K562 (cell line): ENCODE results near the gene ITGAE. TPM values are rescaled to one million over a fixed set of nuclear protein-coding genes. Genes with fewer than 3 reads are reported as not detected.

Source experiments
- BCOR ChIP-seq: fragments of 450-650 bp; IDR thresholded peaks from 2 replicates; pipeline ENCODE4 v1.6.1; 2016
- DEAF1 ChIP-seq: fragments of 450-650 bp; formaldehyde crosslinking; IDR thresholded peaks from 2 replicates; pipeline ENCODE4 v1.4.0; 2020; ENCODE audit warnings: mild to moderate bottlenecking, moderate library complexity
- E2F4 ChIP-seq: sonication (generic); formaldehyde crosslinking; IDR thresholded peaks from 2 replicates; pipeline ENCODE4 v1.8.0; 2022; ENCODE audit warnings: mild to moderate bottlenecking, low read depth, missing genetic modification reagents
- EHMT2 ChIP-seq: fragments of 450-650 bp; IDR thresholded peaks from 2 replicates; pipeline ENCODE4 v1.6.1; 2018; ENCODE audit warnings: antibody characterized with exemption
- ELK3 ChIP-seq: fragments of 450-650 bp; formaldehyde crosslinking; IDR thresholded peaks from 2 replicates; pipeline ENCODE4 v1.4.0; 2020; ENCODE audit warnings: mild to moderate bottlenecking
- ETS2 ChIP-seq: IDR thresholded peaks from 2 replicates; pipeline ENCODE4 v1.6.1; 2016; ENCODE audit warnings: borderline replicate concordance, missing genetic modification characterization, mild to moderate bottlenecking, moderate library complexity, missing compliant biosample characterization; ENCODE audit not compliant: poor library complexity, severe bottlenecking
- EWSR1 ChIP-seq: fragments of 450-650 bp; IDR thresholded peaks from 2 replicates; pipeline ENCODE4 v1.6.1; 2018; ENCODE audit warnings: borderline replicate concordance, mild to moderate bottlenecking, low read depth, moderate library complexity; ENCODE audit not compliant: partially characterized antibody
- FOSL1 ChIP-seq: fragments of 200-800 bp; sonication (Bioruptor generic); conservative IDR thresholded peaks from 2 replicates; pipeline ENCODE4 v1.6.1; 2016; ENCODE audit warnings: missing genetic modification characterization, missing compliant biosample characterization
- GTF2E2 ChIP-seq: fragments of 200-800 bp; sonication (Bioruptor generic); IDR thresholded peaks from 2 replicates; pipeline ENCODE4 v1.6.1; 2016; ENCODE audit warnings: missing genetic modification characterization, missing compliant biosample characterization
- HNRNPLL ChIP-seq: fragments of 200-400 bp; formaldehyde crosslinking; IDR thresholded peaks from 2 replicates; pipeline ENCODE4 v1.6.1; 2017; ENCODE audit warnings: low read length, low read depth, mild to moderate bottlenecking; ENCODE audit not compliant: poor library complexity, severe bottlenecking
- HNRNPUL1 ChIP-seq: fragments of 200-400 bp; formaldehyde crosslinking; IDR thresholded peaks from 2 replicates; pipeline ENCODE4 v1.6.1; 2017; ENCODE audit warnings: low read length
- KDM2B ChIP-seq: fragments of 250-450 bp; sonication (Bioruptor Pico); IDR thresholded peaks from 2 replicates; pipeline ENCODE4 v1.8.0; 2021; ENCODE audit warnings: mild to moderate bottlenecking, moderate library complexity
- KDM5B ChIP-seq: fragments of 200-600 bp; sonication (generic); IDR thresholded peaks from 2 replicates; pipeline ENCODE4 v1.6.1; 2012; ENCODE audit warnings: low read depth, mild to moderate bottlenecking, moderate library complexity, low read length, control low read depth, inconsistent platforms; ENCODE audit not compliant: insufficient replicate concordance
- KLF16 ChIP-seq: IDR thresholded peaks from 2 replicates; pipeline ENCODE4 v1.6.1; 2016; ENCODE audit warnings: antibody characterized with exemption
- NONO ChIP-seq, 2 experiments: fragments of 200-400 bp in 1 of 2; fragments of 450-650 bp in 1 of 2; formaldehyde crosslinking in 1 of 2; IDR thresholded peaks; 2 replicates each; pipeline ENCODE4 v1.6.1; 2017; ENCODE audit warnings: low read depth in 2 of 2, mild to moderate bottlenecking in 2 of 2, moderate library complexity in 2 of 2, low read length in 1 of 2
- NR1H2 ChIP-seq: sonication (generic); formaldehyde crosslinking; IDR thresholded peaks from 2 replicates; pipeline ENCODE4 v1.4.0; 2020; ENCODE audit warnings: mild to moderate bottlenecking, missing genetic modification reagents
- NRF1 ChIP-seq, 2 experiments: fragments of 450-650 bp; IDR thresholded peaks in 1 of 2; conservative IDR thresholded peaks in 1 of 2; 2 replicates each; pipeline ENCODE4 v1.6.1; 2014; ENCODE audit warnings: mild to moderate bottlenecking in 2 of 2
- SMAD3 ChIP-seq: fragments of 450-650 bp; formaldehyde crosslinking; conservative IDR thresholded peaks from 2 replicates; pipeline ENCODE4 v1.4.0; 2020; ENCODE audit warnings: mild to moderate bottlenecking
- SMC3 ChIP-seq: conservative IDR thresholded peaks from 2 replicates; pipeline ENCODE4 v1.6.1; 2011; ENCODE audit warnings: low read depth, low read length, improper control_type of control experiment; ENCODE audit not compliant: insufficient read depth
- SRSF3 ChIP-seq: fragments of 200-400 bp; formaldehyde crosslinking; IDR thresholded peaks from 2 replicates; pipeline ENCODE4 v1.6.1; 2016; ENCODE audit warnings: mild to moderate bottlenecking, low read length, moderate library complexity; ENCODE audit not compliant: insufficient read depth
- ZNF143 ChIP-seq: sonication (generic); formaldehyde crosslinking; IDR thresholded peaks from 2 replicates; pipeline ENCODE4 v1.9.0; 2022; ENCODE audit warnings: mild to moderate bottlenecking, missing genetic modification reagents
- ZNF347 ChIP-seq: fragments of 450-650 bp; formaldehyde crosslinking; IDR thresholded peaks from 2 replicates; pipeline ENCODE4 v1.4.0; 2020; ENCODE audit warnings: low read depth, mild to moderate bottlenecking, moderate library complexity
- ZNF384 ChIP-seq: IDR thresholded peaks from 2 replicates; pipeline ENCODE4 v1.6.1; 2012; ENCODE audit warnings: low read depth, low read length, improper control_type of control experiment
- ZNF511 ChIP-seq: sonication (generic); formaldehyde crosslinking; IDR thresholded peaks from 2 replicates; pipeline ENCODE4 v1.8.0; 2022; ENCODE audit warnings: mild to moderate bottlenecking, missing genetic modification reagents
- ZNF764 ChIP-seq: fragments of 250-450 bp; sonication (Bioruptor Pico); IDR thresholded peaks from 2 replicates; pipeline ENCODE4 v1.4.0; 2020; ENCODE audit warnings: low read depth, mild to moderate bottlenecking, moderate library complexity
- polyA plus RNA-seq, 8 experiments: library from polyadenylated mRNA; depleted of rRNA in 4 of 8; stranded (reverse) in 5 of 8; unstranded in 3 of 8; fragments of >200 nt; fragmentation: Nextera tagmentation in 2 of 8; fragmentation: Illumina TruSeq in 1 of 8; extraction: Ambion mirVana in 2 of 8; extraction: Trizol in 1 of 8; gene quantifications; 2 replicates each; pipeline versions ENCODE4 v1.2.1 to v1.2.3, GENCODE V29; 2011 to 2014; ENCODE audit warnings: inconsistent platforms in 1 of 8, missing spikeins in 1 of 8
- total RNA-seq, 7 experiments: library from RNA; depleted of rRNA in 6 of 7; stranded (reverse); fragments of >200 nt in 6 of 7; fragmentation: Illumina TruSeq in 2 of 7; extraction: Trizol in 2 of 7; gene quantifications; 2 replicates each; pipeline versions ENCODE4 v1.2.1 to v1.2.3, GENCODE V29; 2011 to 2021; ENCODE audit warnings: low replicate concordance in 1 of 7

The ITGAE gene
- total and polyA plus RNA-seq, 9 of the 15 experiments (the other 6 are each of a cell fraction or from before 2014, with no cell fraction given), result 14.8 to 160 (median 27.0) TPM

- no peak for TF ChIP-seq ZNF511
- TF ChIP-seq SMAD3, result no peak
- TF ChIP-seq NR1H2 (CRISPR knock-in tag), result no peak
- 0 out of 4 replicates have a peak, but pooled peaks of 1 of the 2 experiments have one; percentile 36 for TF ChIP-seq NONO (IDR thresholded peaks at IDR 0.05; ENCODE audit: low read depth in 2 of 2, low read length in 1 of 2)
- no peak for TF ChIP-seq SMC3
- no peak for TF ChIP-seq EHMT2
- TF ChIP-seq ZNF384, result no peak
- TF ChIP-seq GTF2E2 (tag), result peak; percentile 33; the same call in 1 of the 2 replicates
- TF ChIP-seq SRSF3, result no peak
- TF ChIP-seq HNRNPLL, result no peak
- no peak for TF ChIP-seq DEAF1
- no peak for TF ChIP-seq KLF16
- no peak for TF ChIP-seq KDM2B (CRISPR knock-in tag)
- TF ChIP-seq FOSL1 (tag), result peak; percentile 65
- TF ChIP-seq EWSR1, result no peak
- no peak for TF ChIP-seq HNRNPUL1
- no peak for TF ChIP-seq BCOR
- no peak for TF ChIP-seq ZNF764 (CRISPR knock-in tag)
- TF ChIP-seq E2F4, result peak; percentile 36; the same call in 1 of the 2 replicates
- no peak for TF ChIP-seq ELK3 (CRISPR knock-in tag)
- TF ChIP-seq ZNF143, result no peak
- peak; percentile 77 for TF ChIP-seq KDM5B
- no peak for TF ChIP-seq ZNF347 (CRISPR knock-in tag)
- TF ChIP-seq ETS2 (tag), result no peak
- TF ChIP-seq NRF1 (conservative IDR thresholded peaks at IDR 0.05 in 1 of 2, IDR thresholded peaks at IDR 0.05 in 1 of 2), result peak; percentile 99
Observed at GRCh38 chr17:3668279-3669084, 132.5 kb downstream of the ITGAE start, which contains the start of the genes EMC6 and TAX1BP3 (continued).
